HL-60 (cell line): Measurements from ENCODE around the gene CPLX1.

Experiments used
- GABPA ChIP-seq: IDR thresholded peaks from 2 replicates; pipeline ENCODE4 v1.6.1; 2012; ENCODE audit warnings: low read depth
- POLR2AphosphoS5 ChIP-seq: IDR thresholded peaks from 2 replicates; pipeline ENCODE4 v1.6.1; 2012; ENCODE audit warnings: low read depth
- SPI1 ChIP-seq: IDR thresholded peaks from 2 replicates; pipeline ENCODE4 v1.6.1; 2012; ENCODE audit warnings: low read depth, mild to moderate bottlenecking, borderline replicate concordance
- TF ChIP-seq, protein P1 (sequence below): IDR thresholded peaks from one replicate; pipeline ENCODE4 v1.5.1; 2011; ENCODE audit warnings: low read length, control low read depth, inconsistent platforms; ENCODE audit not compliant: insufficient read depth

DNA sequence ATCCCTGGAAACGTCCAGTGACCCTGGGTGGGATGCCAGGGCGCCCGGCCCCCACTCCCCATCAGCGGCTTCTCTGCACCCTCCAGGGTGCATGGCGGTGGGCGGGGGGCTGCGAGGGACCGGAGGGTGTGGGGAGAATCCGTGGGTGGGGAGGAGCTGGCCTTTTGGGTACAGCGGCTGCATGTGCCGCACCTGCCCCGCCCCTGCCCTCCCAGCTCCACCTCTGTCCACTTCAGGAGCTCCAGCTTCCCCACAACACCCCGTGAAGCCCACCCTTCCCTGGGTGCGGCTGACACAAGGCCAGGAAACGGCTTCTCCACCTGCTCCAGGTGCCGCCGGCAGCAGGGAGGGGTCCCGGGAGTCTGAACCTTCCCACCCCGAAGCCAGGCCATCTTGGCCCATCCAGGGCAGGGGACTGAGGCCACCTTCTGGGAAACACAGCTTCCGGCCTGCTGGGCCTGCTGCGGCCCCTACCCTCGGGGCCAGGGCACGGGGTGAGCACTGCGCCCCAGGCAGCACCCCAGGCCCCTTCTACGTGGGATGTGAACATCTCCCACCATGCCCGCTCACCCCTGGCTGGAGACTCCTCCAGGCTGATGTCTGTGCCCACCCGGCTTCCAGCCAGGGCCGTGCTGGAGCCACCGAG lies 34.6 kb downstream of the CPLX1 start:
- no peak for TF ChIP-seq POLR2AphosphoS5
- TF ChIP-seq, protein P1, sequence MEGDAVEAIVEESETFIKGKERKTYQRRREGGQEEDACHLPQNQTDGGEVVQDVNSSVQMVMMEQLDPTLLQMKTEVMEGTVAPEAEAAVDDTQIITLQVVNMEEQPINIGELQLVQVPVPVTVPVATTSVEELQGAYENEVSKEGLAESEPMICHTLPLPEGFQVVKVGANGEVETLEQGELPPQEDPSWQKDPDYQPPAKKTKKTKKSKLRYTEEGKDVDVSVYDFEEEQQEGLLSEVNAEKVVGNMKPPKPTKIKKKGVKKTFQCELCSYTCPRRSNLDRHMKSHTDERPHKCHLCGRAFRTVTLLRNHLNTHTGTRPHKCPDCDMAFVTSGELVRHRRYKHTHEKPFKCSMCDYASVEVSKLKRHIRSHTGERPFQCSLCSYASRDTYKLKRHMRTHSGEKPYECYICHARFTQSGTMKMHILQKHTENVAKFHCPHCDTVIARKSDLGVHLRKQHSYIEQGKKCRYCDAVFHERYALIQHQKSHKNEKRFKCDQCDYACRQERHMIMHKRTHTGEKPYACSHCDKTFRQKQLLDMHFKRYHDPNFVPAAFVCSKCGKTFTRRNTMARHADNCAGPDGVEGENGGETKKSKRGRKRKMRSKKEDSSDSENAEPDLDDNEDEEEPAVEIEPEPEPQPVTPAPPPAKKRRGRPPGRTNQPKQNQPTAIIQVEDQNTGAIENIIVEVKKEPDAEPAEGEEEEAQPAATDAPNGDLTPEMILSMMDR: no peak
- TF ChIP-seq GABPA: no peak
- no peak for TF ChIP-seq SPI1
